Measurements from ENCODE around the gene NELFCD. TPM values are rescaled to one million over a fixed set of nuclear protein-coding genes. Genes with fewer than 3 reads are reported as not detected.

Gene NELFCD
- total RNA-seq, 1 experiment from 2014 or later, result 144 TPM

- BruUV-seq (replicated peaks), result no TSS peak
- ChIA-PET CTCF (interaction anchor here (0.6 to 0.9 kb wide), 4 partner anchors 15 to 189 kb away, joined by 3 to 11 read pairs (median 4); no protein-coding TSS in a partner anchor), POLR2A (ENCODE audit: unreplicated experiment) (interaction anchor here (0.6 to 1.0 kb wide), 6 partner anchors 10 to 1339 kb away, joined by 3 to 16 read pairs (median 4); partner anchors contain the start of gene PRELID3B)
- intact Hi-C loops (cut with micrococcal nuclease), result loop anchor here (1.0 to 5.0 kb wide), 3 partner anchors 10 to 140 kb away; partner anchors contain the start of gene PRELID3B
- H3K4me2 ChIP-seq (ENCODE audit: low read length), result peak within 1 kb of the TSS; percentile 86
- peaks cover 39% of the 10 kb centered on the region for H4K20me1 ChIP-seq (ENCODE audit: low read length)
- H3K79me2 ChIP-seq (ENCODE audit: low read length), result peaks cover 82% of the 10 kb centered on the region
- H3K27me3 ChIP-seq (ENCODE audit: low read length), result no peaks in the 10 kb centered on the region
- H3F3A ChIP-seq (ENCODE audit: low read length, unreplicated experiment), result no peaks in the 10 kb centered on the region
- ATAC-seq (peak; percentile 91), DNase-seq (peak; percentile 98)
- H3K9me3 ChIP-seq (ENCODE audit: low read length), result no peaks in the 10 kb centered on the region
- TF ChIP-seq EZH2phosphoT487 (IDR thresholded peaks at IDR 0.05; ENCODE audit: borderline replicate concordance, low read length), result no peak
- no peak for TF ChIP-seq CTCF (conservative IDR thresholded peaks at IDR 0.05; ENCODE audit: low read depth, low read length)
- TF ChIP-seq EZH2 (IDR thresholded peaks at IDR 0.05; ENCODE audit: low read length, unreplicated experiment), result no peak
- H2AFZ ChIP-seq (ENCODE audit: low read length), result peak within 1 kb of the TSS; percentile 78
- H3K9ac ChIP-seq (ENCODE audit: low read length), result peak within 1 kb of the TSS; percentile 95
- peaks cover 65% of the 10 kb centered on the region for H3K36me3 ChIP-seq (ENCODE audit: low read depth, low read length)
- H3K9me2 ChIP-seq (replicated peaks; ENCODE audit: low read length), result no peaks in the 10 kb centered on the region
- H3K4me3 ChIP-seq (ENCODE audit: low read length), result peak within 1 kb of the TSS; percentile 77
- H3K27ac ChIP-seq (ENCODE audit: low read length), result peak within 1 kb of the TSS; percentile 68
- peaks cover 54% of the 10 kb centered on the region for H3K4me1 ChIP-seq (ENCODE audit: insufficient read depth, low read length)
Measured at GRCh38 chr20:59032023-59032712, 51.1 kb downstream of the NELFCD start, which contains the start of gene ATP5F1E. Gene ATP5F1E (minus strand): TSS chr20:59032335. CDS start chr20:59032251, 84 bp downstream.

- H3F3A ChIP-seq (ENCODE audit: low read length, unreplicated experiment), result no peaks in the 10 kb centered on the region
- ATAC-seq (peak; percentile 52), DNase-seq (peak; percentile 66)
- H3K4me2 ChIP-seq (ENCODE audit: low read length), result peak overlapping the region; percentile 86
- peak overlapping the region; percentile 68 for H3K27ac ChIP-seq (ENCODE audit: low read length)
- H3K9ac ChIP-seq (ENCODE audit: low read length), result peak overlapping the region; percentile 95
- CTCF ChIA-PET, result interaction anchor here (0.6 to 0.7 kb wide), 3 partner anchors 15 to 189 kb away, joined by 3 to 11 read pairs (median 3); no protein-coding TSS in a partner anchor
- H3K4me3 ChIP-seq (ENCODE audit: low read length), result peak overlapping the region; percentile 77
- TF ChIP-seq CTCF (conservative IDR thresholded peaks at IDR 0.05; ENCODE audit: low read depth, low read length), result 0 out of 2 replicates have a peak, but pooled peaks have one; percentile 15
- no peak for TF ChIP-seq EZH2 (IDR thresholded peaks at IDR 0.05; ENCODE audit: low read length, unreplicated experiment)
- no peak for TF ChIP-seq EZH2phosphoT487 (IDR thresholded peaks at IDR 0.05; ENCODE audit: borderline replicate concordance, low read length)
- H4K20me1 ChIP-seq (ENCODE audit: low read length), result peaks cover 34% of the 10 kb centered on the region
- POLR2A ChIA-PET (ENCODE audit: unreplicated experiment), result interaction anchor here (0.6 to 1.0 kb wide), 5 partner anchors 10 to 1340 kb away, joined by 3 to 16 read pairs (median 5); partner anchors contain the start of gene PRELID3B
- intact Hi-C loops (cut with micrococcal nuclease), result loop anchor here (1.0 to 5.0 kb wide), 3 partner anchors 10 to 140 kb away; partner anchors contain the start of gene PRELID3B
- BruUV-seq (replicated peaks), result TSS peak; percentile 95
- H3K36me3 ChIP-seq (ENCODE audit: low read depth, low read length), result peaks cover 65% of the 10 kb centered on the region
- peak overlapping the region; percentile 78 for H2AFZ ChIP-seq (ENCODE audit: low read length)
- no peaks in the 10 kb centered on the region for H3K27me3 ChIP-seq (ENCODE audit: low read length)
- H3K79me2 ChIP-seq (ENCODE audit: low read length), result peaks cover 82% of the 10 kb centered on the region
- H3K4me1 ChIP-seq (ENCODE audit: insufficient read depth, low read length), result peaks cover 50% of the 10 kb centered on the region
- no peaks in the 10 kb centered on the region for H3K9me3 ChIP-seq (ENCODE audit: low read length)
- no peaks in the 10 kb centered on the region for H3K9me2 ChIP-seq (replicated peaks; ENCODE audit: low read length)
Measured at GRCh38 chr20:59032713-59033059, 51.6 kb downstream of the NELFCD start.

All from PC-3 (cell line).